HepG2 (cell line): ENCODE measurements around the gene KCNJ5.

Experiments
- ADNP ChIP-seq: sonication (generic); formaldehyde crosslinking; IDR thresholded peaks from 2 replicates; pipeline ENCODE4 v1.4.0; 2020; ENCODE audit warnings: missing genetic modification reagents
- CTCF ChIP-seq: sonication (generic); formaldehyde crosslinking; IDR thresholded peaks from 2 replicates; pipeline ENCODE4 v1.5.0; 2020; ENCODE audit warnings: mild to moderate bottlenecking, missing genetic modification reagents, moderate library complexity
- ELF3 ChIP-seq: IDR thresholded peaks from 2 replicates; pipeline ENCODE4 v1.6.1; 2016; ENCODE audit warnings: missing genetic modification reagents, missing compliant biosample characterization
- EP300 ChIP-seq, 3 experiments: sonication (generic) in 1 of 3; formaldehyde crosslinking in 1 of 3; IDR thresholded peaks; 2 replicates each; pipeline versions ENCODE4 v1.5.1 to v1.6.1; 2011 to 2020; ENCODE audit warnings: low read depth in 2 of 3, low read length in 2 of 3, borderline replicate concordance in 1 of 3, improper control_type of control experiment in 1 of 3, mild to moderate bottlenecking in 1 of 3, missing genetic modification reagents in 1 of 3, moderate library complexity in 1 of 3
- HDAC6 ChIP-seq: fragments of 200-600 bp; sonication (generic); IDR thresholded peaks from 2 replicates; pipeline ENCODE4 v1.7.0; 2017; ENCODE audit warnings: mild to moderate bottlenecking, antibody characterized with exemption, low read length, low read depth
- POLR2A ChIP-seq, 2 experiments: IDR thresholded peaks; 2 replicates each; pipeline ENCODE4 v1.6.1; 2011; ENCODE audit warnings: low read depth in 2 of 2, low read length in 2 of 2, mild to moderate bottlenecking in 1 of 2, moderate library complexity in 1 of 2; ENCODE audit not compliant: insufficient read depth in 1 of 2
- POLR2AphosphoS5 ChIP-seq: IDR thresholded peaks from 2 replicates; pipeline ENCODE4 v1.6.1; 2012; ENCODE audit warnings: low read depth, low read length
- RAD21 ChIP-seq: fragments of 450-650 bp; formaldehyde crosslinking; IDR thresholded peaks from 2 replicates; pipeline ENCODE4 v1.5.0; 2020; ENCODE audit warnings: mild to moderate bottlenecking
- SMARCC2 ChIP-seq: fragments of 450-650 bp; IDR thresholded peaks from 2 replicates; pipeline ENCODE4 v1.6.1; 2017; ENCODE audit warnings: antibody characterized with exemption, mild to moderate bottlenecking
- STAT6 ChIP-seq: sonication (generic); formaldehyde crosslinking; IDR thresholded peaks from 2 replicates; pipeline ENCODE4 v1.4.0; 2020; ENCODE audit warnings: missing genetic modification reagents, mild to moderate bottlenecking, borderline replicate concordance
- TEAD2 ChIP-seq: sonication (generic); formaldehyde crosslinking; IDR thresholded peaks from 2 replicates; pipeline ENCODE4 v1.9.0; 2021; ENCODE audit warnings: missing genetic modification reagents
- ZNF143 ChIP-seq: sonication (generic); formaldehyde crosslinking; IDR thresholded peaks from 2 replicates; pipeline ENCODE4 v1.4.0; 2020; ENCODE audit warnings: missing genetic modification reagents
- ZNF639 ChIP-seq: conservative IDR thresholded peaks from 2 replicates; pipeline ENCODE4 v1.6.1; 2018; ENCODE audit warnings: missing genetic modification reagents
- ZNF773 ChIP-seq: sonication (generic); formaldehyde crosslinking; IDR thresholded peaks from 2 replicates; pipeline ENCODE4 v1.4.0; 2020; ENCODE audit warnings: missing genetic modification reagents, borderline replicate concordance

GRCh38 chr11:128940156-128940555 is 49.0 kb downstream of the KCNJ5 start:
- TF ChIP-seq CTCF (CRISPR knock-in tag): no peak
- no peak for TF ChIP-seq ZNF639
- TF ChIP-seq ELF3 (CRISPR knock-in tag): no peak
- no peak for TF ChIP-seq POLR2A (IDR thresholded peaks at IDR 0.05; ENCODE audit: insufficient read depth in 1 of 2, low read depth in 2 of 2, low read length in 2 of 2)
- no peak for TF ChIP-seq HDAC6
- TF ChIP-seq POLR2AphosphoS5: no peak
- TF ChIP-seq TEAD2 (CRISPR knock-in tag): no peak
- TF ChIP-seq SMARCC2: no peak
- no peak for TF ChIP-seq ZNF773 (CRISPR knock-in tag)
- TF ChIP-seq ZNF143: no peak
- no peak for TF ChIP-seq RAD21 (CRISPR knock-in tag)
- TF ChIP-seq ADNP (CRISPR knock-in tag): no peak
- TF ChIP-seq EP300 (IDR thresholded peaks at IDR 0.05; ENCODE audit: low read depth in 2 of 2, low read length in 2 of 2): no peak
- no peak for TF ChIP-seq EP300 (CRISPR knock-in tag; IDR thresholded peaks at IDR 0.05; ENCODE audit: borderline replicate concordance)
- no peak for TF ChIP-seq STAT6 (CRISPR knock-in tag)
